Measurements from ENCODE around the gene TOMM7.

DNA sequence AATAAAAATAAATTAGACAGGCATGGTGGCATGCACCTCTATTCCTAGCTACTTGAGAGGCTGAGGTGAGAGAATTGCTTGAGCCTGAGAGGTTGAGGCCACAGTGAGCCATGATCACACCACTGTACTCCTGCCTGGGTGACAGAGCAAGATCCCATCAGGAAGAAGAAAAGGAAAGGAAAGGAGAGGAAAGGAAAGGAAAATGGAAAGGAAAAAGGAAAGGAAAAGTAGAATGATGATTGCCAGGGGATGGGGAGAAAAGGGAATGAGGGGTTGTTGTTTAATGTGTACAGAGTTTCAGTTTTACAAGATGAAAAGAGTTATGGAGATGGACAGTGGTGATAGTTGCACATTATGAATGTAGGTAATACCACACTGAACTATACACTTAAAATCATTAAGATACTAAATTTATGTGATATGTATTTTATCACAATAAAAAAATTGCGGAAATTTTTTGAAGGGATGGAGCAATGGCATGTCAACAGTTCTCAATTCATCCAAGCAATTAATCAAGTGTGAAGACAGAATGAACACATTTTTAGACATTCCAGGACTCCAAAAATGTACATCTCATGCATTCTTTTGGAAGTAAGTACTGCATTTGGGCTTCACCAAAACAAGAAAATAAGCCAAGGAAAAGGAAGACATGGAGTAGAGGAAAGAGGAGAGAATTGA lies 51.3 kb downstream of the TOMM7 start:
- TF ChIP-seq POLR2AphosphoS5 (IDR thresholded peaks at IDR 0.05; ENCODE audit: low read depth) (no peak), GABPA (IDR thresholded peaks at IDR 0.05; ENCODE audit: low read depth) (no peak), SPI1 (IDR thresholded peaks at IDR 0.05; ENCODE audit: borderline replicate concordance, low read depth) (no peak)
- TF ChIP-seq, protein P1, sequence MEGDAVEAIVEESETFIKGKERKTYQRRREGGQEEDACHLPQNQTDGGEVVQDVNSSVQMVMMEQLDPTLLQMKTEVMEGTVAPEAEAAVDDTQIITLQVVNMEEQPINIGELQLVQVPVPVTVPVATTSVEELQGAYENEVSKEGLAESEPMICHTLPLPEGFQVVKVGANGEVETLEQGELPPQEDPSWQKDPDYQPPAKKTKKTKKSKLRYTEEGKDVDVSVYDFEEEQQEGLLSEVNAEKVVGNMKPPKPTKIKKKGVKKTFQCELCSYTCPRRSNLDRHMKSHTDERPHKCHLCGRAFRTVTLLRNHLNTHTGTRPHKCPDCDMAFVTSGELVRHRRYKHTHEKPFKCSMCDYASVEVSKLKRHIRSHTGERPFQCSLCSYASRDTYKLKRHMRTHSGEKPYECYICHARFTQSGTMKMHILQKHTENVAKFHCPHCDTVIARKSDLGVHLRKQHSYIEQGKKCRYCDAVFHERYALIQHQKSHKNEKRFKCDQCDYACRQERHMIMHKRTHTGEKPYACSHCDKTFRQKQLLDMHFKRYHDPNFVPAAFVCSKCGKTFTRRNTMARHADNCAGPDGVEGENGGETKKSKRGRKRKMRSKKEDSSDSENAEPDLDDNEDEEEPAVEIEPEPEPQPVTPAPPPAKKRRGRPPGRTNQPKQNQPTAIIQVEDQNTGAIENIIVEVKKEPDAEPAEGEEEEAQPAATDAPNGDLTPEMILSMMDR (IDR thresholded peaks at IDR 0.05; ENCODE audit: insufficient read depth, low read length), result no peak
- TF ChIP-seq, protein P2, sequence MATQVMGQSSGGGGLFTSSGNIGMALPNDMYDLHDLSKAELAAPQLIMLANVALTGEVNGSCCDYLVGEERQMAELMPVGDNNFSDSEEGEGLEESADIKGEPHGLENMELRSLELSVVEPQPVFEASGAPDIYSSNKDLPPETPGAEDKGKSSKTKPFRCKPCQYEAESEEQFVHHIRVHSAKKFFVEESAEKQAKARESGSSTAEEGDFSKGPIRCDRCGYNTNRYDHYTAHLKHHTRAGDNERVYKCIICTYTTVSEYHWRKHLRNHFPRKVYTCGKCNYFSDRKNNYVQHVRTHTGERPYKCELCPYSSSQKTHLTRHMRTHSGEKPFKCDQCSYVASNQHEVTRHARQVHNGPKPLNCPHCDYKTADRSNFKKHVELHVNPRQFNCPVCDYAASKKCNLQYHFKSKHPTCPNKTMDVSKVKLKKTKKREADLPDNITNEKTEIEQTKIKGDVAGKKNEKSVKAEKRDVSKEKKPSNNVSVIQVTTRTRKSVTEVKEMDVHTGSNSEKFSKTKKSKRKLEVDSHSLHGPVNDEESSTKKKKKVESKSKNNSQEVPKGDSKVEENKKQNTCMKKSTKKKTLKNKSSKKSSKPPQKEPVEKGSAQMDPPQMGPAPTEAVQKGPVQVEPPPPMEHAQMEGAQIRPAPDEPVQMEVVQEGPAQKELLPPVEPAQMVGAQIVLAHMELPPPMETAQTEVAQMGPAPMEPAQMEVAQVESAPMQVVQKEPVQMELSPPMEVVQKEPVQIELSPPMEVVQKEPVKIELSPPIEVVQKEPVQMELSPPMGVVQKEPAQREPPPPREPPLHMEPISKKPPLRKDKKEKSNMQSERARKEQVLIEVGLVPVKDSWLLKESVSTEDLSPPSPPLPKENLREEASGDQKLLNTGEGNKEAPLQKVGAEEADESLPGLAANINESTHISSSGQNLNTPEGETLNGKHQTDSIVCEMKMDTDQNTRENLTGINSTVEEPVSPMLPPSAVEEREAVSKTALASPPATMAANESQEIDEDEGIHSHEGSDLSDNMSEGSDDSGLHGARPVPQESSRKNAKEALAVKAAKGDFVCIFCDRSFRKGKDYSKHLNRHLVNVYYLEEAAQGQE (IDR thresholded peaks at IDR 0.05; ENCODE audit: insufficient replicate concordance, low read depth), result no peak
